C4-2B (cell line): Measurements from ENCODE around the gene INSR.

ENCODE experiments used
- ZFX ChIP-seq: fragments of 450-650 bp; IDR thresholded peaks from 2 replicates; pipeline ENCODE4 v1.6.1; 2017
- TF ChIP-seq, protein P1 (sequence below): fragments of 450-650 bp; conservative IDR thresholded peaks from 2 replicates; pipeline ENCODE4 v1.5.1; 2017; ENCODE audit warnings: mild to moderate bottlenecking

DNA sequence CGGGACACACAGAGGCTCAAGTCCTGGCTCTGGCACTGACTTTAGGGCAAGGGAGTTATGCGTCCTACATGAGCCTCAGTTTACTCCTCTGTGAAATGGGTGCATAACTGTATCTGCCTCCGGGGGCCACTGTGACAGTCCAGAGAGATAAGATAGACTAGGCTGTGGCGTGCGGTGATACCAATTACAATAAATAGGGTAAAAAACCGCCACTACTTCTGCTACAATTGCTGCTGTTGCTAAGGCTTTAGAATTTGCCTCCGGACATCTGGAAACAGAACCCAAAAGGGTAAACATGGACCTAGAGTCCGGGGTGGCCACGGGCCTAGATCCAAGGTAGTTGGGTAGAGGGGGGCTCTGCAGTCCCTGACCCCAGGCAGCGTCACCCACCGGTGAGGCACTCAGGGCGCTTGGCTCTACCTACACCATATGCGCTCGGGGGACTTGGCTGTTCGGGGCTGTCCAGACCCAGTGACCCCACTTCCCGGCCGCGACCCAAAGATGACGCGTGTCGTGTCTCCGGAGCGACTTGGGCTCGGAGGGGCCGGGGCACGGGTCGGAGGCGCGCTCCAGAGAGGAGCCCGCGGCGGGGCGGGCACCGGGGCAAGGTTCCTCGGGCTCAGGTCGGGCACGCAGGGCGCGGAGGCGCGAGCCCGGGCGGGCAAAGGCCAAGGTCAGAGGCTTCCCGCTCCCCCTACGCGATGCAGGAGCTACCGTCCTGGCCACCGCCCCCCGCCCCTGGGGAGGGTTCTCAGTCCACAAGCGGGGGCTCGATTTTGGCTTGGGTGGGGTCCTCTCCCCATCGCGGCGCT is 1.1 kb downstream of the INSR start:
- TF ChIP-seq, protein P1, sequence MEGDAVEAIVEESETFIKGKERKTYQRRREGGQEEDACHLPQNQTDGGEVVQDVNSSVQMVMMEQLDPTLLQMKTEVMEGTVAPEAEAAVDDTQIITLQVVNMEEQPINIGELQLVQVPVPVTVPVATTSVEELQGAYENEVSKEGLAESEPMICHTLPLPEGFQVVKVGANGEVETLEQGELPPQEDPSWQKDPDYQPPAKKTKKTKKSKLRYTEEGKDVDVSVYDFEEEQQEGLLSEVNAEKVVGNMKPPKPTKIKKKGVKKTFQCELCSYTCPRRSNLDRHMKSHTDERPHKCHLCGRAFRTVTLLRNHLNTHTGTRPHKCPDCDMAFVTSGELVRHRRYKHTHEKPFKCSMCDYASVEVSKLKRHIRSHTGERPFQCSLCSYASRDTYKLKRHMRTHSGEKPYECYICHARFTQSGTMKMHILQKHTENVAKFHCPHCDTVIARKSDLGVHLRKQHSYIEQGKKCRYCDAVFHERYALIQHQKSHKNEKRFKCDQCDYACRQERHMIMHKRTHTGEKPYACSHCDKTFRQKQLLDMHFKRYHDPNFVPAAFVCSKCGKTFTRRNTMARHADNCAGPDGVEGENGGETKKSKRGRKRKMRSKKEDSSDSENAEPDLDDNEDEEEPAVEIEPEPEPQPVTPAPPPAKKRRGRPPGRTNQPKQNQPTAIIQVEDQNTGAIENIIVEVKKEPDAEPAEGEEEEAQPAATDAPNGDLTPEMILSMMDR: no peak
- no peak for TF ChIP-seq ZFX
